Pancreas (tissue), 10 donors: ENCODE measurements around the gene C14orf132. TPM values are rescaled to one million over a fixed set of nuclear protein-coding genes. Genes with fewer than 3 reads are reported as not detected.
A peak's percentile ranks its signal among the peaks of the same experiment; 100 is the strongest.

ENCODE experiments used
- ATAC-seq, 4 donors: fragments of 200-7000 bp; cut with Tn5 transposase; one replicate each; pipeline versions ENCODE4 v1.8.0 to v1.9.1; 2020; ENCODE audit warnings: mild to moderate bottlenecking in 4 of 4, moderate library complexity in 4 of 4
- DNase-seq, 6 donors: peaks; one replicate each; pipeline ENCODE4 v3.0.0-alpha.2; 2020
- FAIRE-seq: peaks from 2 replicates; lab custom pipeline; 2012; peaks lifted over from hg19 to GRCh38; lab: Jason Lieb, UNC
- H3K27ac ChIP-seq, 4 donors: fragments of 200-600 bp; sonication (generic); 1 replicate in 3 of 4; 2 replicates in 1 of 4; pipeline versions ENCODE4 v1.5.0 to v1.8.0; 2020
- H3K27me3 ChIP-seq, 4 donors: fragments of 200-600 bp; one replicate each; pipeline ENCODE4 v1.8.0; 2021
- H3K36me3 ChIP-seq, 3 donors: fragments of 200-600 bp; sonication (generic) in 1 of 3; one replicate each; pipeline versions ENCODE4 v1.5.0 to v1.8.0; 2020 to 2021
- H3K4me1 ChIP-seq, 3 donors: fragments of 200-600 bp; one replicate each; pipeline ENCODE4 v1.8.0; 2021
- H3K4me3 ChIP-seq, 4 donors: fragments of 200-600 bp; sonication (generic) in 2 of 4; one replicate each; pipeline versions ENCODE4 v1.5.0 to v1.8.0; 2020 to 2021
- H3K9me3 ChIP-seq, 4 donors: fragments of 200-600 bp; one replicate each; pipeline ENCODE4 v1.8.0; 2021
- CTCF ChIP-seq, 4 donors: fragments of 200-600 bp; sonication (generic) in 3 of 4; IDR thresholded peaks; one replicate each; pipeline versions ENCODE4 v1.5.0 to v1.8.0; 2021; ENCODE audit warnings: antibody characterized with exemption in 4 of 4
- WGBS, 2 donors: extraction: QIAGEN DNeasy Blood & Tissue Kit; methylation state at CpG; one replicate each; pipeline ENCODE4 v1.1.7; 2013; 5-methylcytosine and 5-hydroxymethylcytosine counted together
- intact Hi-C, 3 donors: fragments of 100-400 bp; cut with DNase I; formaldehyde crosslinking; loops; one replicate each; pipeline versions ENCODE4 v1.11.1 to v1.14.2; 2022
- polyA plus RNA-seq, 2 donors: library from polyadenylated mRNA; stranded (reverse); fragments of 200-250 nt; gene quantifications; one replicate each; pipeline ENCODE4 v1.2.3, GENCODE V29; 2013
- total RNA-seq, 6 donors: library from RNA; stranded (reverse); fragmentation: NEBNext Ultra II Directional in 4 of 6; extraction: Animal tissue kit (Norgen Biotek cat#: 25700) in 4 of 6; gene quantifications; one replicate each; pipeline versions ENCODE4 v1.2.1 to v1.2.4, GENCODE V29; 2021 to 2023
- donor health status: healthy with polysubstance abuse.
- donor health status: DM: no; HTN: no; CAD: no; lungs with moderate emphysema.
- donor health status: DM: no; HTN: no; CAD: no.
- donor health status: control.
- donor health status: control.
- donor health status: Bipolar disorder and iron deficiency.
- donor health status: DM: yes; HTN: yes; CAD: no.
- donor health status: DM: no; HTN: no; CAD: no.
- donor health status: DM: no; HTN: no; CAD: no.
- donor health status: DM: yes; HTN: yes; CAD: no.

Gene C14orf132
- total and polyA plus RNA-seq, 8 donors, result 1.5 to 11.7 (median 3.7) TPM

DNA sequence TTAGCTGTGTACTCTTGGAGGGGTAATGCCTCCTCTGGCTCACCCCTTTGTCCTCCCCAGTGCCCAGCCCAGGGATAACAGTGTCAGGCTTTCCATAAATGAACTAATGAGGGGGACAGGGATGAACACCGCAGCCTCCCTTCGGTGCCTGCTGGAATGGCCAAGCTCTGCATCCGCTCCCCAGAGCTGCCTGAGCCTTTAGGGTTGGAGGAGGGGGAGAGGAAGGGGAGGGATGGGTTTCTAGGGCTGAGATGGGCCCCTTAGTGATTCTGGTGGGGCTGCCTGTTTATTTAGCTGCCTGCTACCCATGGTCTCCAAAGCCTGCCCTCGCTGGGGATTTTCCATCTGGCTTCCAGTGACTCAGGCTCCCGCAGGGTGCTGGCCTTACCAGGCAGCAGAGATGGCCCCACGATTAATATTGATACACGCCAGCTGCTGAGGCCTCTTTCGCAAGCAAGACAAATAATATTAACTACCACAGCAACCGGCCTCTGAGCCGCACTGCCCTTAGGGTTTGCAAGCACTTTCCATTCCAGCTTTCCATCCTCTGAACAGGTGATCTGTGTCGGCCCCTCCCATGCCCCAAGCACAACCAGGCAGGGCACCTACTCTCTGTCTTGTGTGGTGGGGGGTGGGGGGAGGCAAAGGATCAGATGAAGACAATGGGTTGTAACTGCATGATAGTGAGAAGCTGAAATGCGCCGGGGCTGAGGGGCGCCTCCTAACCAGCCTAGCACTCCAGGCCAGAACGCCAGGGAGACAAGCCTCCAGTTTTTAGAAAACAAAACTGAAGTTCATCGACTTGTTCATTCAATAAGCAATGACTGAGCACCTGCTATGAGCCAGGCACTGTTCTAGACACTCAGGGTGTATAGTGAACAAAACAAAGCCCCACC lies 56.7 kb downstream of the C14orf132 start:
- FAIRE-seq, result no peak

DNA sequence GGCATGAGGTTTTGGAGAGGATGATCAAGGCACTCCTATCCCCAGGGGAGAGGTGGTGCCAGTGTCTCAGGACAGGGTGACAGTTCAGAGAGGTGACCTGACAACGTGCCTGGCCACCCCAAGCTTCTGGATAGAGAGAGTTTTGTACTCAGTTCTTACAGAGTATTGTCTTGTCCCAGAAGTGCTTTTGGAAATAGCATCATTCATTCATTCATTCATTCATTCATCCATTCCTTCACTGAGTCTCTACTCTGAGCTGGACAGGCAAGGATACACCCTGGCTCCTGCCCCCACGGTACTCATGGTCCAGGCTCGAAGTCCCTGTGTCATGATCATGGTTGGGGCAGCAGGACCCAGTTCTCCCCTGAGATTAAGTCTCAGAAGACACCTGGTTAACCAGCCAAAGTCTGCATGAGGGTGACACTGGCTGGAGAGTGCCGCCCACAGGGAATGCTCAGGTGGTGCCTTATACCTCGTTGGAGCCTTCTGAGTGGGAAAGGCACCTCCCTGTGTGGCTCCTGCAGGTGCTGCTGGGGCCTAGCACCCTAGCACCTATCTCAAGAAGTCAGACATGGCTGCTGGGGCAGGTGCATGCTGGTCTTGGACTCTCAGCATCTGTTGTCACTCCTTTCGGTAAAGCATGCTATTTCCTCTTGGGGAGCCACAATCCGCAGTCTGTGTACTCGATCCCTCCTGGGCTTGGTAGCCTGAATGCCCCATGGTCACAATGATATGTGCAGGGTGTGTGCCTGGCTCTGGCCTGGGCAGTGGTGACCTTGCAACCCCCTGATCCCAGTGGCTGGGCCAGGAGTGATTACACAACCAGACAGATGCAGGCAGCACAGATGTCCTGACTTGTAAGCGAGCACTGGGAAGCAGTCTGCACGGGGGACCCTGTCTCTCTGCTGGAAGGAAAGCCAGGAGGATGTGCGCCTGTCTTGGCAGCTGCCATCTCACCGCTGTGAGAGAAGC lies 57.8 kb downstream of the C14orf132 start:
- ATAC-seq (no peak), FAIRE-seq (no peak), DNase-seq (no peak)
- intact Hi-C loops, result loop anchor here in 2 of 3 donors (10.0 kb wide), 3 partner anchors 92 to 328 kb away; no protein-coding TSS in a partner anchor
- Histone ChIP-seq H3K36me3 (no peaks in the 10 kb centered on the region), H3K4me1 (no peaks in the 10 kb centered on the region), H3K4me3 (no peak overlapping the region), H3K9me3 (no peaks in the 10 kb centered on the region), H3K27me3 (no peaks in the 10 kb centered on the region), H3K27ac (no peak overlapping the region)
- WGBS, 2 donors, result 73 to 79% methylated on average over 12 of the region's 12 CpGs
- TF ChIP-seq CTCF (IDR thresholded peaks at IDR 0.05), result no peak

More for the DNA sequence above, 56.7 kb downstream of the C14orf132 start:
- no peak for TF ChIP-seq CTCF (IDR thresholded peaks at IDR 0.05)
- ATAC-seq, result peak in 3 of 4 donors; percentile 42 to 71 (median 65)
- intact Hi-C loops, result loop anchor here in 2 of 3 donors (10.0 kb wide), 3 partner anchors 91 to 329 kb away; no protein-coding TSS in a partner anchor
- Histone ChIP-seq H3K27me3 (no peaks in the 10 kb centered on the region), H3K27ac (peak overlapping the region in 1 of 4 donors; percentile 17), H3K36me3 (no peaks in the 10 kb centered on the region), H3K4me3 (no peak overlapping the region), H3K9me3 (no peaks in the 10 kb centered on the region), H3K4me1 (no peaks in the 10 kb centered on the region)
- WGBS, 2 donors, result 55 to 58% methylated on average over 16 of the region's 16 CpGs
- peak in 2 of 6 donors; percentile 18 to 49 for DNase-seq

- ATAC-seq (no peak), FAIRE-seq (no peak), DNase-seq (no peak)
- Histone ChIP-seq H3K27me3 (no peaks in the 10 kb centered on the region), H3K4me1 (no peaks in the 10 kb centered on the region), H3K36me3 (no peaks in the 10 kb centered on the region), H3K9me3 (no peaks in the 10 kb centered on the region), H3K4me3 (no peak overlapping the region), H3K27ac (no peak overlapping the region)
- 42 to 44% methylated on average over 7 of the region's 7 CpGs for WGBS, 2 donors
- no peak for TF ChIP-seq CTCF (IDR thresholded peaks at IDR 0.05)
- intact Hi-C loops, result loop anchor here in 2 of 3 donors (10.0 kb wide), 3 partner anchors 93 to 327 kb away; no protein-coding TSS in a partner anchor
Observed at GRCh38 chr14:96097752-96098151, 58.6 kb downstream of the C14orf132 start.

GRCh38 chr14:96098309-96098998 lies 59.3 kb downstream of the C14orf132 start:
- intact Hi-C loops, result loop anchor here in 2 of 3 donors (10.0 kb wide), 3 partner anchors 94 to 326 kb away; no protein-coding TSS in a partner anchor
- no peaks in the 10 kb centered on the region for H3K4me1 ChIP-seq
- FAIRE-seq (no peak), ATAC-seq (peak; percentile 67 to 72 (median 70)), DNase-seq (peak in 3 of 6 donors; percentile 45 to 63 (median 59))
- H3K9me3 ChIP-seq, result no peaks in the 10 kb centered on the region
- no peaks in the 10 kb centered on the region for H3K27me3 ChIP-seq
- no peaks in the 10 kb centered on the region for H3K36me3 ChIP-seq
- 34 to 48% methylated on average over 6 of the region's 6 CpGs for WGBS, 2 donors
- H3K27ac ChIP-seq, result no peak overlapping the region
- no peak overlapping the region for H3K4me3 ChIP-seq
- TF ChIP-seq CTCF (IDR thresholded peaks at IDR 0.05), result peak; percentile 19 to 43 (median 27)
